Measurements from ENCODE around the gene CLNK.
A peak's percentile ranks its signal among the peaks of the same experiment; 100 is the strongest.
"Not testable (repeated sequence)": the region's sequence is repeated elsewhere in the genome, so short reads cannot be mapped to it uniquely, and the experiment has no call there.

The CLNK gene

DNA sequence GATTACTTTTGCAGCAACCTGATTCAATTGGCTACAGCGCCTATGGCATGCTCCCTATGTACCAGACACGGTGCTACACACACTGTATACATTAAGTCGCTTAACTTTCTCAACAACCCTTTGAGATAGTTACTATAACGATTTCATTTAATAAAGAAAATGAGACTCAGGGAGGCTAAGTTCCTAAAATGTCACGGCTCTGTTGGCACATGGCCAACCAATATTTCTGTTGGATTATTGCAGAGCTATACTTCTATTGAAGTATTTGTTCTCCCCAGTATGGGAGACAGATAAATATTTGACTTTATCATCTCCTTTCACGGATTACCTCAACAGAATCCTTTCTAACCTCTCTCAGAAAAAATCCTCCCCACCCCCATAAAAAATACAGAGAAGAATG lies 25.3 kb downstream of the CLNK start:
- no peak for DNase-seq (ENCODE audit: low spot score)

GRCh38 chr4:10656988-10657387 lies 27.6 kb downstream of the CLNK start:
- DNase-seq (ENCODE audit: low spot score): no peak

GRCh38 chr4:10656420-10656819 lies 28.1 kb downstream of the CLNK start:
- no peak for DNase-seq (ENCODE audit: low spot score)

GRCh38 chr4:10655968-10656367 lies 28.6 kb downstream of the CLNK start:
- peak; percentile 5 for DNase-seq (ENCODE audit: low spot score)

GRCh38 chr4:10648479-10648878 lies 36.1 kb downstream of the CLNK start:
- DNase-seq (ENCODE audit: low spot score): no peak

DNA sequence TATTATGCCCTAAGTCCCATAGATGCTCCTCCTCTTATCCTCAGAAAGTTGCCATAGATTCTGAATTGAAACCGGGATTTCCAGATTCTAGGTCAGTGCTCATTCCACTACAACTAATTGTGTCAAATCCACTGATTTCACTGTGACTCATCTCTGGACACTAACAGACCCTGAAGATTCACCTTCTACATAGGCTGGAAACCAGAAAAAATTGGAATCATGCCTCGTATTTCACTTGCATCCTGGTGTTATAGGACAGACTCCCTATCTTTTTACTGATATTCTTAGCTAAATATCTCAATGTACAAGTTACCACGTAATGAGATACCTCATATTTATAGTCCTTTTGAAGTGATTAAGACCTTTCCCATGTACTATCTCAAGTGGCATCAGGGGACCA lies 36.7 kb downstream of the CLNK start:
- DNase-seq (ENCODE audit: low spot score): no peak

DNA sequence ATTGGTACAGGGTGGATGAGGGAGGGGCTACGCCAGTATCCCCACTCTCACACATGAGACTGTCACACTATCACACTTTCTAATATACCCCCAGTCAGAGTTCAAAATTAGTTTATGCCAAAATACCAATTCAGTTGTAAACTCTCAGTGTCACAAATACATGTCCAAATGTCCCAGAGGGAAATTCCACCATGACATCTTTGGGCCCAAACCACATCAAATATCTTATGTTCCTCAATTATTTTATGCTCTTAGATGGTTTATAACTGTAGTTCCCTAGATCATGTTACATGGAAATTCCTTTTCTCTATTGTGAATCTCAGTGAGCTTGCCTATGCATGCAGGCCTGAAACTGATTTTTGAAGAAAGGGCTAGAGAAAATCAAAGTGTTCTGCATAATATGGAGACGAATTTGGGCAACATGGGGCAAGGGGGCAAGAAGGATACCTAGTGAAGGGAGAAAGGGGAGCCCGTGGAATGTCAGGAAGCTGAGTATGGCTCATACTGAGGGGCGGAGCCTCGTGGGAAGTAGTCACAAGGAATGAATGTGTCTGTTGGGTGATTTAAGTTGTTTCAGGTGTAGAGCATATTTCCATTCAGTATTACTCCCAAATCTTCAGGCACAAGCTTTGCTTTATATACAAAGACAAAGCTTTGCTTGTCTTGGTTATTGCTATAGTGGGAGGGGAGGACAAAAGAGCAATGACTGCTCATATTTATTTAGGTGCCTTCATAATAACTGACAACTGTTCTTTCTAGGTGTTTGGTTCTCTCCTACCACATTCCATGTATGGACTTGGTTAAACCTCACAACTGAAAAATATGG lies 40.8 kb downstream of the CLNK start:
- peak; percentile 6 for DNase-seq (ENCODE audit: low spot score)

DNA sequence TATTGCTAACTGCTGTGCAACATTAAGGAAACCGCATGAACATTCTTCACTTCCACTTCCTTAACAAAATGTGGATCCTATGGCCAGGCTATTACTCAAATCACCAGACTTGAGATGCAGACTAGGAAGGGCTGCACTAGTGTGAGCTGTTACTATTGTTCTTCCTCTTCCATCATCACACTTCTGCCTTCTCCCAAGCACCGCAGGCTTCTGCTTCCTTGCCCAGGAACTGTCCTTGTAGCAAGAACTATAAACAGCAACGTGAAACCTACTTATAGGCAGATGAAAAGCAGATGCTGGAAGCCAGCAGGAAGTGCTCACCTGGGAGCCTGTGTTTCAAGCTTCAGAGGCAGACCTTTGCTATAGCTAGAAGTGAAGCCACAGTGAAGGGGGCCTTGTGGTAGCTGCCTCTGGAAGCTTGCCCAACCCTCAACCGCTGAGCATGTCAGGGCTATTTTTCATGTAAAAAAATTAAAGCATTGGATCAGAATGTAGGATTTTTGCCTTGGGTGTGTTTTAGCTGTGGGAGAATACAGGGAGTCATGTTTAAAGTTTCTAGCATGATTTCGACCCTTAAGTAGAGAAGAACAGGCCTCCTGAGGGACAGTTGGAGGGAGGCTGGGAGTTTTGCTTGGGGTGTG lies 43.9 kb downstream of the CLNK start:
- DNase-seq (ENCODE audit: low spot score): no peak

DNA sequence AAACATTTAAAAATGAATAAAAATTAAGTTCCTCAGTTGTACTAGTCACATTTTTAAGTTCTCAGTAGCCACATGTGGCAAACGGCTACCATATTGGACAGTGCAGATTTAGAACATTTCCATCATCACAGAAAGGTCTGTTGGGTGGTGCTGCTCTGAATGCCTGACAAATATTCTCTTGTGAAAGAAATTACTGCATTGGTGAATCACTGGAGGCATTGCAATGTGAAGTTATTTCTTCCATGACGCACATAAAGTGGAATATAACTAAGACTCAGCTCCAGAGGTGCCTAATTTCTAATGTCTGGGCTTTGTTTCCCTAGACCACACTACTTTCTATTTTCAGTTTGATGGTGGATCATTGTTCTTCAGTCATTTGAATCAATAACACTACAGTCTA lies 44.9 kb downstream of the CLNK start:
- DNase-seq (ENCODE audit: low spot score): no peak

GRCh38 chr4:10639100-10639499 lies 45.5 kb downstream of the CLNK start:
- DNase-seq (ENCODE audit: low spot score): no peak

DNA sequence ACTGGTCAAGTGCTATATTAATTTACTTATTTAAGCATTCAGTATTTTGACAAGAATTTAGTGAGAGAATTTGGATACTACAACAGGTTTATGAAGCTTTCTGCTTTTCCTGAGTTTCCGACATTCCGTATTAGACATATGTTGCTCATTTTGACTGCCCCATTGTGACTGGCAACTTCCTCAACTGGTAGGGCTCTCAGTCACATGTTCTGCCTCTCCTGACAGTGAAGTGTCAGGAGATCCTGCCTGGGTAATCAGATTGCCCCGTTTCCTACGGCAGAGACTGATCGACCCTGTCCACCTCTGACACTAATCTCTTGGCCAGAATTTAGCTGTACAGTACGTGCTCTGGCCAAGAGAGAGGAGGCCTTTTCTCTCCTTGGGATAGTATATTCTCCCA lies 49.5 kb downstream of the CLNK start:
- no peak for DNase-seq (ENCODE audit: low spot score)

- no peak for DNase-seq (ENCODE audit: low spot score)
Observed at GRCh38 chr4:10629394-10629793, 55.2 kb downstream of the CLNK start.

- DNase-seq (ENCODE audit: low spot score): no peak
Observed at GRCh38 chr4:10625131-10625530, 59.4 kb downstream of the CLNK start.

DNA sequence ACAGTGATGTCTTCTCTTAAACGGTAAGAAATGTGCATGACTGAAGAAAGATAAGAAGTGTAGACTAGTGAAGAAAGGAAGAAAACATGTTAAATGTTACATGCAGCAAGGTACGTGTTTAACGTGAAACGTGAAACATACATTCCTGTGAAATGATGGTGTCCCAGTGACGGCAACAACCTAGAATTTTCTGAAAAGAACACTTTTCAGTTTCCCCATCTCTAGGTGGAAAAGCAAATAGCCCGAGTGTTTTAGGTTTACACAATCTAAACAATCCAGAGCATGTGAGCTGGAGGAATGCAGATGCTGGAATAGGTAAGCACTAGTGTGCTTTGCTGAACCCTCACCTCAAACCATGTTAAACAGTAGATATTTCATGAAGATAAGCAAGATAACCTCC lies 60.7 kb downstream of the CLNK start:
- DNase-seq (ENCODE audit: low spot score): no peak

DNA sequence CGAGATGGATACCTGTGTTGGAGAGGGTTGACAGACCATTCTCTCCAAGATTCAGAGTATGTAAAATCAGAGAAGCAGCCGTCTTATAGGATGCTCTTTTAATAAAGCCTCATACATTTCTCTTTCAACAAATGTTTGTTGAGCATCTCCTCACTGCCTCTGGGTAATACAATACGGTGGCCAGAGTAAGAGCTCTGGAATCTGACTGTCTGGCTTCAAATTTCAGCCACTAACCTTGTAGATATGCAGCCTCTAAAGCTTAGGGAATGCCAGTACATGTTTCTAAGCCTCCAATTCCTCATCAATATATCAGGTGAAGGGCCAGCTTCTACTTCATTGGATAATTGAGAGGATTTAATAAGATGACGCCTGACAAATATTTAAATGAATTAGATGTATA lies 61.3 kb downstream of the CLNK start:
- no peak for DNase-seq (ENCODE audit: low spot score)

- no peak for DNase-seq (ENCODE audit: low spot score)
Observed at GRCh38 chr4:10622728-10623127, 61.8 kb downstream of the CLNK start.

GRCh38 chr4:10620935-10621488 lies 63.6 kb downstream of the CLNK start:
- no peak for DNase-seq (ENCODE audit: low spot score)

GRCh38 chr4:10619855-10620254 lies 64.7 kb downstream of the CLNK start:
- DNase-seq (ENCODE audit: low spot score): no peak

DNA sequence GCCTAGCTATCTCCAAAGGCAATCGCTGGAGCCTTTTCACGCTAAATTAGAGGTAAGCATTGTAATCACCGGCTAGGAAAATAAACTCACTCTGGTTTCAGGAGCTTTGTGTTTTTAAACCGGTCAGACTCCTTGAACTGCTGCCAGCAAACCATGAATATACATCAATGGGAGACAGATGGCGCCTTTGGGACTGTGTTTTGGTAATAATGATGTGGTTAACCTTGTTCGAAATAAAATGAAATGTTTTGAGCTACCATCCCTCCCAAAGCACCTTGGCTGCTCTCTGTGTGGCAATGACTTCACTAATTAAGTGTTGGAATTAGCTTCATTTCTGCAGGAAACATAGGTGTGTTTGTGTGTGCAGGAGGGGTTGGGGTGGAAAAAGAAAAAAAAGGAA lies 65.3 kb downstream of the CLNK start:
- peak; percentile 11 for DNase-seq (ENCODE audit: low spot score)

DNA sequence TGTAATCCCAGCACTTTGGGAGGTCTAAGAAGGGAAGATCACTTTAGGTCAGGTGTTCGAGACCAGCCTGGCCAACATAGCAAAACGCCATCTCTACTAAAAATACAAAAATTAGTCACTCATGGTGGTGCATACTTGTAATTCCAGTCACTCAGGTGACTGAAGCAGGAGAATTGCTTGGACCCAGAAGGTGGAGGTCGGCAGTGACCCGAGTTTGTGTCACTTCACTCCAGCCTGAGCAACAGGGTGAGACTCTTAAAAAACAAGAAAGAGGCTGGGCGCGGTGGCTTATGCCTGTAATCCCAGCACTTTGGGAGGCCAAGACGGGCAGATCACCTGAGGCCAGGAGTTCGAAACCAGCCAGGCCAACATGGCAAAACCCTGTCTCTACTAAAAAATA lies 69.6 kb downstream of the CLNK start:
- not testable (repeated sequence) for DNase-seq (ENCODE audit: low spot score)

- DNase-seq (ENCODE audit: low spot score): no peak
Observed at GRCh38 chr4:10613926-10614478, 70.6 kb downstream of the CLNK start.

DNA sequence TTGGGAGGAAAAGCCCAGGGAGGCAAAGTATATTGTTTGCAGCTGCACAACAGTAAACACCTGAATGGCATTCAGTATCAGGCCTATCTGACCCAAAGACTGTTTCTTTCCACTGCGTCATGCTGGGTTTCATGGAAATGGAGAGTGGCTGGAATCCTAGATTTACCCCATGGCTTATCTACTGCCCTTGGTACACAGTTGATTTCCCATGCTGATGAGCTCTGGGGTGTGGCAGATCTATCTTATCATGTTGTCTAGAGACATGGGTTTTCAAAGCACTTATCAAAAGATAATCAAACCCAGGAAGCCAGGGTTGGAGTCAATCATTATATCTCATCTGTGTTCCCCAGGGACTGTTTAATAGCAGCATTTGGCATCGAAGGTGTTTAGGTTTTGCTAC lies 72.1 kb downstream of the CLNK start:
- no peak for DNase-seq (ENCODE audit: low spot score)

DNA sequence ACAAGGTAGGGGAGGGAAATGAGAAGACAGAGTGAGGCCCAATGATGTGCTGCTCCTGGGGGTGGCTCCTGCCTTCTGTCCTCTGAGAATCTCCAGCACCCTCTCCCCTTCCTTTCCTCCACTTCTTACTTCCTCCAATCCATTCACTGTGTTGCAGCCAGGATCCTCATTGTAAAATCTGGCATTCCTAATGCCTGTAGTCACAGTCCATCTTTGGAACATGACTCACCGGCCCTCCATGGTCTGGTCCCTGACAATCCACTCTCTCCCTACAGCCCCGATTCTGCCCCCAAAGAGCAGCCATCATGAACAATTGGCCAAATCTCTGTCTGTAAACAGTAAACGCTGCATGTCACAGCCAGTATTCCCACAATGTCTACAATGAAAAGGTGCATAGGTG lies 72.9 kb downstream of the CLNK start:
- DNase-seq (ENCODE audit: low spot score): peak; percentile 63

Data from SW480 (cell line).